M059J (cell line): ENCODE results near the gene PITX1. TPM values are rescaled to one million over a fixed set of nuclear protein-coding genes. Genes with fewer than 3 reads are reported as not detected.

Source experiments
- DNase-seq: peaks from one replicate; pipeline ENCODE4 v3.0.0-alpha.2; 2012; ENCODE audit warnings: low read depth
- total RNA-seq: library from RNA; depleted of rRNA; stranded (reverse); fragments of >200 nt; shearing (Covaris generic); gene quantifications from 2 replicates; pipeline ENCODE4 v1.2.3, GENCODE V29; 2014

Gene PITX1
- total RNA-seq, 1 experiment from 2014 or later, result 15.3 TPM

GRCh38 chr5:135029477-135030122 is 4.4 kb downstream of the PITX1 start:
- no peak for DNase-seq

GRCh38 chr5:135028791-135029476 is 5.1 kb downstream of the PITX1 start:
- no peak for DNase-seq

- no peak for DNase-seq
Measured at GRCh38 chr5:135027697-135028615, 6.1 kb downstream of the PITX1 start.

- no peak for DNase-seq
Measured at GRCh38 chr5:135027266-135027696, 6.7 kb downstream of the PITX1 start.

- no peak for DNase-seq
Measured at GRCh38 chr5:135026645-135027265, 7.3 kb downstream of the PITX1 start.

GRCh38 chr5:135025730-135026644 is 8.0 kb downstream of the PITX1 start:
- DNase-seq, result no peak

GRCh38 chr5:135024956-135025729 is 8.9 kb downstream of the PITX1 start:
- DNase-seq, result peak; percentile 33

- no peak for DNase-seq
Measured at GRCh38 chr5:135020111-135020895, 13.7 kb downstream of the PITX1 start.

- no peak for DNase-seq
Measured at GRCh38 chr5:135019314-135019713, 14.7 kb downstream of the PITX1 start.

GRCh38 chr5:135018457-135018856 is 15.6 kb downstream of the PITX1 start:
- DNase-seq, result no peak

GRCh38 chr5:135016861-135017290 is 17.2 kb downstream of the PITX1 start:
- no peak for DNase-seq

GRCh38 chr5:135015942-135016341 is 18.1 kb downstream of the PITX1 start:
- no peak for DNase-seq

GRCh38 chr5:135013947-135014570 is 20.0 kb downstream of the PITX1 start:
- DNase-seq, result no peak

GRCh38 chr5:135013445-135013844 is 20.6 kb downstream of the PITX1 start:
- no peak for DNase-seq

GRCh38 chr5:135012951-135013391 is 21.1 kb downstream of the PITX1 start:
- DNase-seq, result no peak

GRCh38 chr5:135012033-135012588 is 21.9 kb downstream of the PITX1 start:
- no peak for DNase-seq

- no peak for DNase-seq
Measured at GRCh38 chr5:135011355-135012032, 22.5 kb downstream of the PITX1 start.
